Kidney tubule cell (primary cell): ENCODE data around the gene TMEM248.
"Not testable (repeated sequence)": the region's sequence is repeated elsewhere in the genome, so short reads cannot be mapped to it uniquely, and the experiment has no call there.

Source experiments
- DNase-seq: peaks from one replicate; pipeline ENCODE4 v3.0.0-alpha.2; 2018; ENCODE audit warnings: low spot score

The TMEM248 gene, protein sequence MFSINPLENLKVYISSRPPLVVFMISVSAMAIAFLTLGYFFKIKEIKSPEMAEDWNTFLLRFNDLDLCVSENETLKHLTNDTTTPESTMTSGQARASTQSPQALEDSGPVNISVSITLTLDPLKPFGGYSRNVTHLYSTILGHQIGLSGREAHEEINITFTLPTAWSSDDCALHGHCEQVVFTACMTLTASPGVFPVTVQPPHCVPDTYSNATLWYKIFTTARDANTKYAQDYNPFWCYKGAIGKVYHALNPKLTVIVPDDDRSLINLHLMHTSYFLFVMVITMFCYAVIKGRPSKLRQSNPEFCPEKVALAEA

DNA sequence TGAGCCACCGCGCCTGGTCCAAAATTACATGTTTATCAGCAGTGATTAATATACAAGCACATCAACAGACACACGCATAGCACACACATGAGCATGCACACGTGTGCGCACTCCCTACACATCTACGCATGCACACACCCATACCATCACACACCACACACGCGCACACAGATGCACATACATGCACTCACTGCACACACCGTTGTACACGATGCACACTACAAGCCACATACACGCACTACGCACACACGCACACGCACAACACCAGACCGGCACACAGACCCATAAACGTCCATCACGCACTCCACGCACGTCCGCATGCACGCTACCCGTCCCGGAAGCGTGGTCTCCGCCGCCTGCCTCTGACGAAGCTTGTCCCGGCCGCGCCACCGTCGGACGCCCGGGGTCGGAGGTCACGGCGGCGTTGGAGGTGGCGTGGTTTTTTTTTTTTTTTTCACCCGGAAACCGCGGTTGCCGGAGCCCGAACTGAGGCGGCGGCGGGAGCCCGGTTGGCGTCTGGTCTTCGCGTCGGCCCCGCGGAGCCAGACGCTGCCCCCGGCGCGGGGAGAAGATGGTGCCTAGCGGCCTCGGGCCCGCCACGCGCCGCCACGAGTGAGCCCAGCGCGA lies at the start of gene TMEM248:
Gene TMEM248 (plus strand): TSS at position 457 of the 627 bp plus-strand sequence. CDS start 20,641 bp downstream, outside the sequence.
- DNase-seq, result peak; percentile 91

DNA sequence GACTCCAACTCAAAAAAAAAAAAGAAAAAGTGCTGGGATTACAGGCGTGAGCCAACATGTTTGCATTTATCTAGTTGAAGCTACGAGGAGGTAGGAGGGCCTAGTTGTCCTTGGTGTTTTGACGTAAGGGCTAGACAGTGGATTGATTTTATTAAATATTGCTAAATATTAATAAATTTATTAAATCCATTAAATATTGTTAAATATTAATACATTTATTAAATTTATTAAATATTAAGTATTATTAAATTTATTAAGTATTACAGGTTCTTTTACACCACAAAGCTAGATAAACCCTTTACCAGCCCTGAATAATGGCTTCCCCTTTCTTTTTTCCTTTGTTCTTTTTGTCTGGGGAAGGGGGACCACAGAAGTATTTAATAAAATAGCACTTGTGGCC lies 47.5 kb upstream of the TMEM248 start:
- DNase-seq, result no peak

DNA sequence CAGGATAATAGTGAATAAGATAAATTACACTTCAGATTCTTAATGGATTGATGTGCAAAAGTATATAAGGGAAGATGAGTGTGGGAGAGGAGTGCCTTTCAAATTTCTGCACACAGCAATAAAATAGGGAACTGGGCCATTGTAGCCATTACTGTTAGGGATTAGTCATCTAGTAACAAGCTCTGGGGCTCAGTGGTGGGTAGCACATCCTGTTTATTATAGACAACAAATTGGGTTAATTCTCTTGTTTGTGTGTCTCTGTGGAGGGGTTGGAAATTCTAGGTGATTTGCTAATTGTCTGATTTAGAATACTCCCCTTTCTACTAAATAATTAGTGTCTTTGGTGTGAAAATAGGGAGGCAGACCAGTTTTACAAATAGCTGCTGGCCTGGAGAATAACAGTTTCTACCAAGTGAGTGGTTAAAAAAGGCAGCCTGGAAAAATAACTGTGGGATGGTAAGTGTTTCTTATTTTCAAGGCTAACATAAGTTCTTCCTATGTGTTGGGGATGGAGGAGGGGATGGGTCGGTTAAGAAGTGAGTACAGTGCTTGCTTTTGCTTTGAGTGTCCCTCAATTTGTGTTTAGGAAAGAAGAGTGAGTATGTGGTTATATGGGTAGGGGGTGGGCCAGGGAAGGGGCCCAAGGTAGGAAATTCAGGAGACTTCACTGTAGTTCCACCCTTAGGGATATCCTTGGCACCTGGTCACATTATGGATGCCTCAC lies 43.3 kb upstream of the TMEM248 start:
- no peak for DNase-seq

DNA sequence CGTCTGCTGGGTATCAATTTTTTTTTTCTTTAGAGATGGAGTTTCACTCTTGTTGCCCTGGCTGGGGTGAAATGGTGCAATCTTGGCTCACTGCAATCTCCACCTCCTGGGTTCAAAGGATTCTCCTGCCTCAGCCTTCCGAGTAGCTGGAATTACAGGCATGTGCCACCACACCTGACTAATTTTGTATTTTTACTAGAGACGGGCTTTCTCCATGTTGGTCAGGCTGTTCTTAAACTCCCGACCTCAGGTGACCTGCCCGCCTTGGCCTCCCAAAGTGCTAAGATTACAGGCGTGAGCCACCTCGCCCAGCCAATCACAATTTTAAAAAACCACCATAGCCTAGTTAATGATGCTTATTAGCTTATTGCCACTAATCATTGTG lies 42.7 kb upstream of the TMEM248 start:
- not testable (repeated sequence) for DNase-seq

DNA sequence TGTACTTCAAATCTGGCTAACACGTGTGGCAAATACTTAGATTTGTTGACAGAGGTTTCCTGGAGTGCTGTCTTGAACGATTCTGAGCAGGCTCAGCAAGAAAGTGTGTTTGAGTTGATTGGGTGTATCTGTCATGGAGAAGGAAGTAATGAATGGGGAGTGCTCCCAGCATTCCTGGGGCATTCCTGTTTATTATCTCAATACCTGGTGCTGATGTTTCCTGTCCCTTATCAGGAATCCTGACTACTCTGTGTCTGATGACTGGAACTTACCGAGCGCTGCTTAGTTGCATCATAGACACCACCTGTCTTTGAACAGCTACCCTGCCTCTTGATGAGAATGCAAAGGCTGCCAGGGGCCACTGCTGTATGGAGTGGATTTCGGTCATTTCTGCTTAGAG lies 41.0 kb upstream of the TMEM248 start:
- DNase-seq, result peak; percentile 17

DNA sequence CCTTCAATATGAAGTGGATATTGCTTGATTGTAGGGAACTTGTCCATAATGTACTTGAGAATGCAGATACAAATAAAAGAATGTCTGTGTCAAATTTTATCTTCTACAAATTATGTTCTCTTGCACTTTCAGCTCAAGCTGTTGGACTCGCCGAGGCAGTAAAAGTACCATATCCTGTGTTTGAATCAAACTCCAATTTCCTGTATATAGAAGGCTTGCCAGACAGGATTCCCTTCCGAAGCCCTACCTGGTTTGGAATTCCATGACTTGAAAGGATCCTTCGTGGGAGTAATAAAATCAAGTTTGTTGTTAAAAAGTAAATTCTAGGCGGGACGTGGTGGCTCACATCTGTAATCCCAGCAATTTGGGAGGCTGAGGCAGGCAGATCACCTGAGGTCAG lies 40.4 kb upstream of the TMEM248 start:
- DNase-seq, result not testable (repeated sequence)

DNA sequence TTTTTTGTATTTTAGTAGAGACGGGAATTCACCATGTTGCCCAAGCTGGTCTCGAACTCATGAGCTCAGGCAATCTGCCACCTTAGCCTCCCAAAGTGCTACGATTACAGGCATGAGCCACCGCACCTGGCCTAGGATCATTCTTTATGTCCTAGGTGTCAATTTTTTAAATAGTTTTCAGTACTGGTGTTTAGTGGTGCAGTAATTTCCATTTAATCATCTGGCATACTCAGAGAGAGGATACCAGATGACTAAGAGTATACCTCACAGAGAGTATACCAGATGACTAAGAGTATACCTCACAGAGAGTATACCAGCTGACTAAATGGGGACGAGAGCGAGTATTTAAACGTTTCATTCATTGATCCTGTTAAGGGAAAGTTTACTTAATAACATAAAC lies 37.3 kb upstream of the TMEM248 start:
- peak; percentile 90 for DNase-seq

DNA sequence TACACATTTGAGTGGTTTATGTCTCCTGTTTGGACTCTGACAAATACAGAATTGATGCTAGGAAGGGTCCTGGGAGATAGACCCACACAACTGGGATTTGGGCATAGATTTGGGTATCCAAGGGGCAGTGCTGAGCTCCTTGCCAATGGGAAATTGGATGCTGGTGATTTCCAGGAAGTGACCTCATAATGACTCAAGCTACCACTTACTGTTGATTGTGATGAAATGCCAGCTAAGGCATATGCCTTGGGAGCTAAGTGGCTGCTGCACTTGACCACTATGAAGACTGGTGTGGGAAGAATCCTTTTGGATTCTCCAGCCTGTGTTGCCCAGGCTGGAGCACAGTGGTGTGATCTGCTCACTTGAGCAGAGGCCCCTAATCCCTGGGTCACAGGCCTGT lies 36.5 kb upstream of the TMEM248 start:
- peak; percentile 61 for DNase-seq

DNA sequence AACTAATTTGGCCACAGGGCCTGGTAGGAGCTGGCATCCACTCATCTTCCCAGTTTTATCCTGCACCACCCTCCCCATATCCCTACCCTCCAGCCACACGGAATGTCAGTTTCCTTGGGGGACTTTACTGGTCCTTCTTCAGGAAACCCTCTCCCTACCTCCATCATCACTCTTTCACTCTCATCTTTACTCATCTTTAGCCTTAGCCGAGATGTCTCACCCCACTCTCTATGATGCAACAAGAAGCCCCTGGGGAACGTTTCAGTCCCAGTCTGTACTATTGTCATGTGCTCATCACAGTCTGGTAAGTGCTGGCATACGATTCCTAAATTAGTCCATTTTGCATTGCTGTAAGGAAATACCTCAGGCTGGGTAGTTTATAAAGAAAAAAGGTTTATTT lies 34.9 kb upstream of the TMEM248 start:
- DNase-seq, result no peak

DNA sequence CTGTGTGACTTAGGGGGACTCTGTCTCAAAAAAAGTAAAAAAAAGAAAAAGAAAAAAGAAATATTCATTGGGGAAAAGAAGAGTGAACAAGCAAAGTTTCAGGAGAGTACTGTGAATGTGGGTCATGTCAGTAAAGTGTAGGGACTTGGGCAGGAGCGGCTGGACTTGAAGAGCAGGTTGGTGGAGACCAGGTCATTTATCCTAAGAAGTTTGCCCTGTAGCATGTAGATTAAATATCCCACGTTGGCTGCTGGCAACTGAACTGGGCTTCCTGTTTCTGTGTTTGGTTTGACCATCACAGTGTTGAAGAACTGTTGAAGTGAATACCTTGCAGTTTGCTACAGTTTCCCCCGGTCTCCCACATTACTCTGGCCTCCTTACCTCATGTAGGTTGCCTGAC lies 32.8 kb upstream of the TMEM248 start:
- not testable (repeated sequence) for DNase-seq

DNA sequence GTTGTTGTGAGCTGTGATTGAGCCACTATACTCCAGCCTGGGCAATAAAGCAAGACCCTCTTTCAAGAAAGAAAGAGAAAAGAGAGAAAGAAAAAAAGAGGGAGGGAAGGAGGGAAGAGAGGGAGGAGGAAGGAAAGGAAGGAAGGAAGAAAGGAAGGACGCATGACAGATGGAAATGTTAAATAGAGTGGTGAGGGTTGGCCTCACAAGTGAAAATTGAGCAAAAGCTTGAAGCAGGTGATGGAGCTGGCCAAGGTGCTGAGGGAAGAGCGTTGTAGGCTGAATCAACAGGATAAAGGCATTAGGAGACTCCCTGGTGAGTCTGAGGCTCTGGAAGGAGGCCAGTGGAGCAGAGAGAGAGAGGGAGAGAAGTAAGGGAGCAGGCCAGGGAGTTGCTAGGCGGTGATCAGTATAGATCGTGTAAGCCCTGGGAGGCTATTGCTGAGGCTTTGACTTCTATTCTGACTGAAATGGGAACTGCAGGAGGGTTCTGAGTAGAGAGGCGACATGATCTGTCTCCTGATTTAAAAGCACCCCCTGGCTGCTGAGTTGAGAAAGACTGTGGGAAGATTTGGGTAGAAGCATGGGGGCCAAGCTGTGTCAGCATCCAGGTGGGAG lies 26.5 kb upstream of the TMEM248 start:
- DNase-seq, result peak; percentile 7

DNA sequence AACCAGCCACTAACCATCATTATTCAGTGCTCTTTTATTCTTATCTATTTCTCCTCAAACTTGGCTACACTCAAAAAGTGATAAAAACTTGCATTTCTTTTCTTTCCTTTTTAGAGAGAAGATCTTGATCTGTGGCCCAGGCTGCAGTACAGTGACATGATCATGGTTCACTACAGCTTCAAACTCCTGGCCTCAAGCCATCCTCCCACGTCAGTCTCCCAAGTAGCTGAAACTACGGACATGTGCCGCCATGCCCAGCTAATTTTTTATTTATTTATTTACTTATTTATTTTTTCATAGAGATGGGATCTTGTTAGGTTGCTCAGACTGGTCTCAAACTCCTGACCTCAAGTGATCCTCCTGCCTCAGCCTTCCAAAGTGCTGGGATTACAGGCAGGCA lies 24.6 kb upstream of the TMEM248 start:
- DNase-seq, result no peak

DNA sequence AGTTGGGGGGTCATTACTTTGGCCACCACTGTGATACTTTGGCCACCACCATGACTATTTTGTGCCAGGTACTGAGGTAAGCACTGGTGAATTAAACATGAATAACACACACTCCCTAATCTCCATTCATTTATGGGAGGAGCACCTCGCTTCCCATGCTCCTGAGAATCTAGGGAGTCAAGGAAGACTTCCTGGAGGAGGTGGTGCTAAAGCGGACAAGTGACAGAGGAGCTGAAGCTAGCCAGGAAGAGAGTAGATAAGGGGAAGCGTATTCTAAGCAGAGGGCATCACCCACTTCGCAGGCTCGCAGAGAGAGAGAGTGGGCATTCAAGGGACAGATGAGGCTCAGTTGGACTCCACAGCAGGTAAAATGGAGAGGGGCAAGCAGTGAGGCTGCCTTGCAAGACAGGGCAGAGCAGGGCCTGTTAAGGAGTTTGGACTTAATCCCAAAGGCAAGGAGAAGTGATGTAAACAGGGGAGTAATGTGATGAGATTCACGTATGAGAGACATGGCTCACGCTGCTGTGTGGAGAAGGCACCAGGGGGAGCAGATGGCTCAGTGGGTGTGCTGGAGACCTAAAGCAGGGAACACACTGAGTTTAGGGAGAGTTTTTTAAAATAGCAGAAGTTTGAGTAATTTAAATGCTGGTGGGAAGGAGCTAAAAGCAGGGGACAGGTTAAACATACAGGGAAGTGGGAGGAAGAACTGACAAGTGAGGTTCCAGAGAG lies 21.3 kb upstream of the TMEM248 start:
- DNase-seq, result no peak

DNA sequence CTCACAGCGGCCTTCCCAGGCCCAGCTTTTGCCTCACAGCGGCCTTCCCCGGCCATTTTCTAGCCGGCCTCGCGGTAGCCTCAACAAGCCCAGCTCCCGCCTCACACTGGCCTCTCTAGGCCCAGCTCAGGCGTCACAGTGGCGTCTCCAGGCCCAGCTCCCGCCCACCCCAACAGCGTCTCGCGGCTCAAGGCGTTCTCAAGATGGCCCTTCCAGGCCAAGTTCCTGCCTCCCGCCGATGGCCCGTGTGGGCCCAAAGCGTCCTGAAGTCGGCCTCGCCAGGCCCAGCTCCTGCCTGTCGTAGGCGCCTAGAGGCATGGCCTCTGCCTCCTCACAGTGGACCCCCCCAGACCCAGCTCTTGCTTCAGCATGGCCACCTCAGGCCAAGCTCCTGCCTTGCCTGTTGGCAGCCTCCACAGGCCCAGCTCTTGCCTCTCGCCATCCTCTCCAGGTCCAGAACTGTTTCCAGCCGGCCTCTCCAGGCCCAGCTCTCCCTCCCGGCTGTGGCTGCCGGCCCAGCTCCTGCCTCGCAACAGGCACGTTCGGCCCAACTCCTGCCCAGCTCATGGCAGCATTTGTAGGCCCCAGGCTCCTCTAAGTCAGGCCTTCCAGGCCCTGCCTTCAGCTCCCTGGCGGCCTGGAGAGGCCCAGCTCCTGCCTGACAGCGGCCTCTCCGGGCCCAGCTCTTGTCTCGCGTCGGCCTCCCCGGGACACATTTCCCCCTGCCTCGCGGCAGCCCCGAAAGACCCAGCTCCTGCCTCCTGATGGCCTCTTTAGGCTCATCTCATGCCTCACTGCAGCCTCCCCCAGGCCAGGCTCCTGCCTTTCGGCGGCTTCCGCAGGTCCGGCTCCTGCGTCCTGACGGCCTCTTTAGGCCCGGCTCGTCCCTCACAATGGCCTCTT lies 18.8 kb upstream of the TMEM248 start:
- DNase-seq, result no peak

DNA sequence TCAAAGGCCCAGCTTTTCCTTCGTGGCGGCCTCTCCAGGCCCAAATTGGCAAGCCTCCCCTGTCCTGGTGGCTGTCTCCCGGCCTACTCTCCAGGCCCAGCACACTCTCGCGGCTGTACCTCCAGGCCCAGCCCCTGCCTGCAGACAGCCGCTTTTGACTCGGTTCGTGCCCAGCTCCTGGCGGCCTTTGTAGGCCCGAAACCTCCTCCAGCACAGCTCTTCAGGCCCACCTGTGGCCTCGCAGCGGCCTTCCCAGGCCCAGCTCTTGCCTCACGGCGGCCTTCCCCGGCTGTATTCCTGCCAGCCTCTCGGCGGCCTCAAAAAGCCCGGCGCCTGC lies 18.2 kb upstream of the TMEM248 start:
- DNase-seq, result no peak

DNA sequence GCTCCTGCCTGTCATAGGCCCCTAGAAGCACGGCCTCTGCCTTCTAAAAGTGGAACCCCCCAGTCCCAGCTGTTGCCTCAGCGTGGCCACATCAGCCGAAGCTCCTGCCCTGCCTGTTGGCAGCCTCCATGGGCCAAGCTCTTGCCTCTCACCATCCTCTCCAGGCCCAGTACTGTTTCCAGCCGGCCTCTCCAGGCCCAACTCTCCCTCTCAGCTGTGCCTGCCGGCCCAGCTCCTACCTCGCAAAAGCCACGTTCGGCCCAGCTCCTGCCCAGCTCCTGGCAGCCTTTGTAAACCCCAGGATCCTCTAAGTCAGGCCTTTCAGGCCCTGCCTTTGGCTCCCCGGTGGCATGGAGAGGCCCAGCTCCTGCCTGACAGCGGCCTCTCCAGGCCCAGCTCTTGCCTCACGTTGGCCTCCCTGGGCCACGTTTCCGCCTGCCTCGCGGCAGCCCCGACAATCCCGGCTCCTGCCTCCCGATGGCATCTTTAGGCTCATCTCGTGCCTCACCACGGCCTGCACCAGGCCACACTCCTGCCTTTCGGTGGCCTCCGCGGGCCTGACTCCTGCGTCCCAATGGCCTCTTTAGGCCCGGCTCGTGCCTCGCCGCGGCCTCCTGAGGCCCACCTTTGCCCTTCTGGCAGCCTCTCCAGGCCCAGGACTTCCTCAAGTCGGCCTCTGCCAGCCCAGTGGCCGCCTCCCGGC lies 17.5 kb upstream of the TMEM248 start:
- DNase-seq, result no peak

DNA sequence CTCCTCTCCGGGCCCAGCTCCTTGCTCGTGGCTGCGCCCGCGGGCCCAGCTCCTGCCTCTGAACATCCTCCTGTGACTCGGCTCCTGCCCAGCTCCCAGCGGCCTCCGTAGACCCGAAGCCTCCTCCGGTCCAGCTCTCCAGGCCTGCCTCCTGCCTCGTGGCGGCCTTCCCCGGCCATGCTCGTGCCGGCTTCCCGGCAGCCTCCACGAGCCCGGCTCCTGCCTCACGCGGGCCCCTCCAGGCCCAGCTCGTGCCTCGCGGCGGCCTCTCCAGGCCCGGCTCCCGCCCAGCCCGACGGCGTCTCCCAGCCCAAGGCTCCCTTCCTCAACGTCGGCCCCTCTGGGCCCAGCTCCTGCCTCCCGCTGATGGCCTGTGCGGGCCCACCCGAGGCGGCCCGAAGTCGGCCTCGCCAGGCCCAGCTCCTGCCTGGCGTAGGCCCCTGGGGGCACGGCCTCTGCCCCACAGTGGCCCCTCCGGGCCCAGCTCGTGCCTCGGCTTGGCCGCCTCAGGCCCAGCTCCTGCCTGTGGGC lies 16.9 kb upstream of the TMEM248 start:
- no peak for DNase-seq

DNA sequence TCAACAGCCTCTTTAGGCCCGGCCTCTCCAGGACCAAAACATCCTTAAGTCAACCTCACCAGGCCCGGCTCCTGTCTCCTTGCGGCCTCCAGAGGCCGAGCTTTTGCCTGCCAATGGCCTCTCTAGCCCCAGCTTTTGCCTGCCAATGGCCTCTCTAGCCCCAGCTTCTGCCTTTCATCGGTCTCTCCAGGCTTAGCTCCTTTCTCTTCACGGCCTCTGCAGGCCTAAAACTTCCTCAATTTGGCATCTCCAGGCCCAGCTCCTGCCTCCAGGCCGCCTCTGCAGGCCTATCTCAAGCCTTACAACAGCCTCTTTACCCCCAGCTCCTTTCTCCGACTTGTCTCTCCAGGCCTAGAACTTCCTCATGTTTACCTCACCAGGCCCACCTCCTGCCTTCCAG lies 15.7 kb upstream of the TMEM248 start:
- no peak for DNase-seq

DNA sequence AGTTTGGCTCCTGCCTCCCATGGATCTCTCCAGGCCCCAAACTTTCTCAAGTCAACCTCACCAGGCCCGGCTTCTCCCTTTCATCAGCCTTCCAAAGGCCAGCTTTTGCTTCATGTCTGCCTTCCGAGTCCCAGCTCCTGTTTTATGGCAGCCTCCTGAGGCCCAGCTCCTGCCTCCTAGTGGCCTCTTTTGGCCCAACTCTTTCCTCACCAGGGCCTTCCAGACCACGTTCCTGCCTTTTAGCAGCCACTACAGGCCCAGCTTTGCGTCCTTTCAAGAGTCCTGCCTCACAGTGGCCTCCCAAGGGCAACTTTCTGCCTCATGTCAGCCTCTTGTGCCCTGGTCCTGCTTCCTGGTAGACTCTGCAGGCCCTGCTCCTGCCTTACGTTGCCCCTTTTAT lies 15.3 kb upstream of the TMEM248 start:
- no peak for DNase-seq

DNA sequence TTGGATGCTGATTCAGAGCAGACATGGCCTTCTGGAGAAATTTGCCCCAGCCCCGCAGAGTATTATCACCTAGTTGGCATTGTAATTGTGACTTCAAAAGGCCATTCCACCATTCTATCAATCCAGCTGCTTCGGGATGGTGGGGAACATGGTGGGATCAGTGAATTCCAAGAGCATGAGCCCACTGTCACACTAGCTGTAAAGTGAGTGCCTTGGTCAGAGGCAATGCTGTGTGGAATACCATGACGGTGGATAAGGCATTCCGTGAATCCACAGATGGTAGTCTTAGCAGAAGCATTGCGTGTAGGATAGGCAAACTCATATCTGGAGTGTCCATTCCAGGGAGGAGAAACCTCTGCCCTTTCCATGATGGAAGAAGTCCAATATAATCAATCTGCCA lies 13.3 kb upstream of the TMEM248 start:
- DNase-seq, result no peak
